Right renal cortex interstitium (tissue), 3 donors: ENCODE data around the gene NRP2. TPM values are rescaled to one million over a fixed set of nuclear protein-coding genes. Genes with fewer than 3 reads are reported as not detected.
A peak's percentile ranks its signal among the peaks of the same experiment; 100 is the strongest.

Experiments
- DNase-seq, 3 donors: peaks; one replicate each; pipeline ENCODE4 v3.0.0-alpha.2; 2013; ENCODE audit warnings: low read depth in 3 of 3, low spot score in 2 of 3
- polyA plus RNA-seq, 3 donors: library from polyadenylated mRNA; unstranded; fragments of 120-200 nt; gene quantifications; one replicate each; pipeline ENCODE4 v1.2.1, GENCODE V29; 2013; ENCODE audit not compliant: insufficient read length in 3 of 3

The NRP2 gene
- polyA plus RNA-seq, 3 donors, result 60.2 to 67.1 (median 62.9) TPM

DNA sequence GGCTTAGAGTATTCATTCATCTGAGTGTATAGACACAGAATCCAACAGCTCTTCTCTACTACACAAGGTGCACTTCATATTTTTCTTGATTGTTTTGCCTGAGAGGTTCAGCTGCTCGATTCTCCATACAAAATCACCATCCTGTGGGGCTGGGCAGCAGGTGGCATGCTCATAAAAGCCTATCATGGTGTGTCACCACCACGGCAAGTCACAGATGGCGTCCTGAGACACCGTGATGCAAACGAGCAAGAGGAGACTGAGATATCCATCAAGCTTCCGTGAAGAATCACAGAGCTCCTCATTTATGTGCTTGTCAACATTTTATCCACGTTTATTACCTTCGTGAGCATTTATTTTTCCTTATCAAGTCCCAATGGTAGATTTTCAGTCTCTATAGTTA lies 22.4 kb upstream of the NRP2 start:
- no peak for DNase-seq

DNA sequence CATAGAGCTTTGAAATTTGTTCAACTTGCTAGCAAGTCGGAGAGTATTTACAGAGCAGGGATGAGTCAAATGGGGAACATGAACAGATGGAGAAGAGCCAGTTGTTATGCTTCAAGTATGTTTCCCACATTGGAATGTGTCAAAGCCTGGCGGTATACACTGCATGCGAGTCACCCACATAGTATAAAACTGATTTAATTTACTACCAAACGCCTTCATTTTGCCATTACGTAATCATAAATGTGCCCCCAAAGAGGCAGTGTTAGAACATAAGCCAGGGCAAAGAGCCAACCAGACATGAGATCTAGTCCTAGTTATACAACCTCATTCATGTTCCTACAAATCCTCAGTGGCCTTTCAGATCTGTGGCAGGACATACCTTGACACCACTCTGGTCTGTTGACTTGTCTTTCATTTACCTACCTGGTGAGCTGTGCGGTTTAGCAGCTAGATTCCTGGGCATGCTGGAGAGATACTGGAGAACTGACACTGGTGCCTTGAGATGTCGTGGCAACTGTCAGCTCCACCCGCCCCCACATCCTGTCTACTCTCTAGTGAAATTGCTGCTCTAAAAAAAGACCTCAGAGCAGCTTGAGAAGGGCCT lies 21.7 kb upstream of the NRP2 start:
- DNase-seq, result no peak

GRCh38 chr2:205661281-205661680 lies 21.0 kb upstream of the NRP2 start:
- no peak for DNase-seq

DNA sequence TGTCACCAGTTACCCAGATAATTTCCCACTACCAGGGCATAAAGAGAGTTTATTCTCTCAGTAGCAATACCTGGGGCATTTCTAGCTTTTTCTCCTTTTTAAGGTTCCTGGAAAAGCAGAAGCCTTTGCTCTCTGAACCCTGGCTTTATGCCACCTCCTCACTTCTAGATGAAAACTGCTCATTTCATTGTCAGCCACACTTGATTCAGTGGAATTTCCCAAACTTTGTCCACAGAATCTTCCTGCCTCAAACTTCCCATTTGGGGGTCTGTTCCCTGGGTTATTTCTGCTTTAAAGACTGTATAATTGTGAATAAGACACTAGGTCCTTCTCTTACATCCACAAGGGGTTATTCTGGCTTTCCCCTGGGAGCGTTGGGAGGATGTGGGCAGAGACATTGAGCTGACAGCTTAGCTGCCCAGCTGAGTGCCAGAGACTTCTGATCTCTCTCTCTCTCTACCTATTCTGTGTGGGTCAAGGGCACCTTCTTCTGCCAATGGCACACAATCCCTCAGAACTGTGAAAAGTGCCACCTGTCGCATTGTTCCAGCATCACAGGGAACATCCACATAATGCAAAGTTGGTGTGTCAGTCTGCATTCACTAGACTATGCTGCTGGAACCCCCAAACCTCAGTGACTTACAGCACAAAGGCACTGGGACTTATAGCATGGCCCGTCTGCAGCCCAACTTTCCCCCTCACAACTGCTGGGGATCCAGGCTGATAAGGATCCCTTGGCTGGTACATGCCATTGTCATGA lies 19.9 kb upstream of the NRP2 start:
- no peak for DNase-seq

GRCh38 chr2:205665791-205666190 lies 16.5 kb upstream of the NRP2 start:
- DNase-seq, result no peak

DNA sequence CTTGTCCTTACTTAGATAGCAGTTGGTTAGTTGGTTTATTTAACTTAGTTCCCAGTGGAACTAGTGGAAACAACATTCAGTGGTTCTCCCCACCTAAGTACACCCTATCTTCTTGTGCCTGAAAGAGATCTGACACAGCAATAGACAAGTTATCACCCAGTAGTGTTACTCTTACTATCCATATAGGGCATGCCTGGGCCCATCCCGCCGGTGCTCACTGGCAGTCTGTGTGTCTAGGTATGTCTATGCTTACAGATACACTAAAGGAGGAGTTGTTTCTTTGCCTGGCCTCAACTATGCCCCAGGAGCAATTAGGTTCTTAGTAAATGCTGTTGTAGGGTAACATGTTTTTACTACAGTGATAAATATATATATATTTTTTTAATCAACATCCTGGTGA lies 12.0 kb upstream of the NRP2 start:
- no peak for DNase-seq

- DNase-seq, result no peak
Measured at GRCh38 chr2:205673312-205673711, 9.0 kb upstream of the NRP2 start.

DNA sequence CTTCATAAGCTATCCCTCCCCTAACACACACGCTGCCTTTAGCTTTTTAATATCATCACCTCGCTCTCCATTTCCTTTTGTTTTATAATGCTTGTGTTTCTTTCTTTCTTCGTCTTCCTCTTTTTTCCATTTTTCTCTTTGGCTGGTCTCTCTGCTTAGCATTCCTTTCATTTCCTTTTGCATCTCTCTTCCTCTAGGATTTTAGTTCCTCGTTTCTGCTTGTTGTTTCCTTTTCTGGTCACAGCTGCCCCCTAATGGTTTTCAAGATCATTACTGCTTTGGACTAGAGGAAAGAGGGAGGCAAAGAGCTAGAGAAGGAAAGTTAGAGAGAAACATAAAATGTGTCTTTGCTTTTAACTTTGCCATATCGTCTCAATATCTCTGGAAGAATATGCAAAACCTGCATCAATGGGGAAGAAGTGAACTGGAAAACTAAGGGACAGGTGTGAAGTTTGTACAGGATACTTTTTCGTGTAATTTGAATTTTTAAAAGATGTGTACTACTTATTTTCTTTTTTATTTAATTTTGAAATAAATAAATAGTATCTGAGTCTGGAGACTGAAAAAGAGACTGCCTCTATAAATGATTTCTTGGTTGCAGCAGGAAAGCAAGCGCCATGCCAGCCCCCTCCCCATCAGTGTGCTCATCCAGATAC lies 6.3 kb upstream of the NRP2 start:
- no peak for DNase-seq

DNA sequence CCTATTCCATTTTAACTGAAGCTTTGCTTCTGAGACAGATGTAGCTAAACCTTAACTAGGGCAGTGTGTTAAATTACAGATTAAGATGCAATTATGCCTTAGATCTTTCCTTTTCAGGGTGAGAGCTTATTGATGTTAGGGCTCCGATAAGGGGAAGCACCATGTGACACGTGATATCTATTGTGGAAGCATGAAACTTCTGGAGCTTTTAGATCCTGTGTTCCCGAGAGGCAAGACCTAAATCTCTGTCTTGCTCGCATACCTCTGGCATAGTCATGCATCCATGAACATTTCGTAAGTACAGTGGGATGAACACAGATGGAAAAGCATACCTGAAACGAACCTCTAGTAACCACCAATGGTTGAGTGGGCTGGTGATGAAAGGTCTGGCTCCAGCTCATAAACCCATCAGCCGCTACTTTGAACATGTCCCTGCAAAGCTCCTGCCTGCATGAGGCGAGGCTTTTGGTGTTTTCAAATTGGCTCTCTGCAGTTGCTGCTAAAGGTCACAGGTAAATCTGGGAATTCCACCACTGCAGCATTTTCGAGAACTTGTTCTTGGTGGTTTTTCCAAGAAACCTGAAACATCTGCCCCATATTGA lies 3.7 kb upstream of the NRP2 start:
- DNase-seq, result no peak

GRCh38 chr2:205679410-205680009 lies 2.8 kb upstream of the NRP2 start:
- no peak for DNase-seq

DNA sequence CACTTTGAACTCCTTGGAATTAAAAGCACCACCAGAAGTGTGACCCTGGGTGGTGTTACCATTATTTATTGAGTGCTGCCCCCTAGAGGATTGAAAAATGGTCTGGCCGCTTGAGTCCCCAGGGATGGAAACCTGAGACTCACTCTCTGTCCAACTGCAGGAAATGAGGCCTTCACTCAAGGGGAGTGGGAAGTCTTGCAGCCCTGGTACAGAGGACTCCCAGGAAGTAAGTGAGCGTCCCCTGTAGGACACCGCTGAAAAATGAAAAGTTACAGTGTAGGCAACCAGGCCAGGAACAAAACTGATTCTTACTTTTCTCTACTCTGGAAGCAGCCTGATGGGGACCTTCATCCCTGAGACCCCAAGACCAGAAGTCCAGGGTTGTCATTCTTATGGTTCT lies 2.2 kb upstream of the NRP2 start:
- peak in 1 of 3 donors; percentile 78 for DNase-seq

DNA sequence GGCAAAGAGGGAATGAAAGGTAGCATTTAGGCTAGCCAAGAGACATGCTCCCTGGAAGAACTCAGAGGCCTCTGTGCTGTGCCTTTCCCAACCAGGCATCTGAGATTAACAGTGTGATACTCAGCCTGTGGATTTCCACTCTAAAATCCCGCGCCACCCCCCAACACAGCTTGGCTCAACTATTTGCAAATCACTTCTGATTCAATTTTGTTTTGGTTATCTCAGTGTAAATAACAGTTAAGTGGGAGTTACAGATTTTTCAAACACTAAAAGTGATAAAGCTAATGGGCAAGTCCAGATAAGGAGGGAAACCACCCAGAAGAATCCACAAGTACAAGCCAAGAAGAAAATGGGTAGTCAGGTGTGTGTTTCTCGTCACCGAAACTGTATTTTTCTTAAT lies 1.4 kb upstream of the NRP2 start:
- DNase-seq, result no peak

GRCh38 chr2:205681401-205682238 lies 681 bp upstream of the NRP2 start:
- no peak for DNase-seq

GRCh38 chr2:205682971-205683501 lies 735 bp downstream of the NRP2 start:
- no peak for DNase-seq

GRCh38 chr2:205683502-205684367 lies 1.4 kb downstream of the NRP2 start:
- no peak for DNase-seq

DNA sequence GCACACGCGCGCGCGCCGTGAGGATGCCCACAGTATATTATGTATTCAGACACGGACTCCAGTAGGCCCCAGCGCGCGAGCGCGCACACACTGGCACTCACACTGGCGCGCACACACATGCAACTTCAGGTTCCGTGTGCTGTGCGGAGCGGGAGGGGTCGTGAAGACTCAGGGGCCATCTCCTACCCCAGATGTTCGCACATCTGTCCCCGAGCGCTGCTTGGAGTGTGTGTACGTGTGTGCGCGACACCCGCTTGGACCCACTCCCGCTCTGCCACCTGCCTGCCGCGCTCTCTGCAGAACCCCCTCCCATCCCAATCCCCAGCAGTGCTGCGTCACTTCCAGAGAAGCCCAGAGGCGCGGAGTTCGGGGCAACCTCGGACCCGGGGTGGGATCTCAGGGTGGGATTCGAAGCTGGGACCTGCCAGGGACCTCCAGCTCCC lies 2.6 kb downstream of the NRP2 start:
- no peak for DNase-seq

- no peak for DNase-seq
Measured at GRCh38 chr2:205685314-205686055, 3.2 kb downstream of the NRP2 start.

- no peak for DNase-seq
Measured at GRCh38 chr2:205686056-205686782, 3.9 kb downstream of the NRP2 start.
